Activated CD4-positive, alpha-beta T cell treated with anti-CD3 and anti-CD28 coated beads for 36 hours (primary cell): ENCODE measurements around the gene NT5C3B. TPM values are rescaled to one million over a fixed set of nuclear protein-coding genes. Genes with fewer than 3 reads are reported as not detected.
"Not testable (repeated sequence)": the region's sequence is repeated elsewhere in the genome, so short reads cannot be mapped to it uniquely, and the experiment has no call there.

Source experiments
- ATAC-seq: fragments of 200-7000 bp; cut with Tn5 transposase; one replicate; pipeline ENCODE4 v1.10.0; 2021; ENCODE audit warnings: mild to moderate bottlenecking, moderate library complexity
- CTCF ChIA-PET: fragments of 350-600 bp; sonication (Branson Sonifier 250); formaldehyde crosslinking; loops from one replicate; lab custom pipeline; 2021; ENCODE audit warnings: antibody characterized with exemption; lab: Charles Lee
- POLR2A ChIA-PET: fragments of 350-600 bp; sonication (Branson Sonifier 250); formaldehyde crosslinking; loops from one replicate; lab custom pipeline; 2021; ENCODE audit warnings: antibody characterized with exemption, inconsistent platforms; lab: Charles Lee
- DNase-seq: peaks from one replicate; pipeline ENCODE4 v3.0.0-alpha.2; 2020
- H3K27ac Mint-ChIP-seq: one replicate; pipeline ENCODE4 v1.8.0; 2021; ENCODE audit warnings: mixed read lengths
- H3K27me3 Mint-ChIP-seq: one replicate; pipeline ENCODE4 v1.8.0; 2021; ENCODE audit warnings: mixed read lengths
- H3K36me3 Mint-ChIP-seq: one replicate; pipeline ENCODE4 v1.8.0; 2021; ENCODE audit warnings: low read depth, mixed read lengths
- H3K4me1 Mint-ChIP-seq: one replicate; pipeline ENCODE4 v1.8.0; 2021; ENCODE audit warnings: mixed read lengths
- H3K4me3 Mint-ChIP-seq: one replicate; pipeline ENCODE4 v1.8.0; 2021; ENCODE audit warnings: mild to moderate bottlenecking, moderate library complexity, mixed read lengths
- H3K9me3 Mint-ChIP-seq: one replicate; pipeline ENCODE4 v1.8.0; 2021; ENCODE audit warnings: low read depth, mixed read lengths
- intact Hi-C, 2 experiments: fragments of 100-400 bp; cut with DNase I in 1 of 2; cut with micrococcal nuclease in 1 of 2; formaldehyde crosslinking; loops; one replicate each; pipeline versions ENCODE4 v1.14.2 to v1.15.1; 2022 to 2024; cut with DNase I, micrococcal nuclease
- total RNA-seq, 2 experiments: library from RNA; stranded (reverse); gene quantifications; one replicate each; pipeline ENCODE4 v1.2.3, GENCODE V29; 2021

Gene NT5C3B
- total RNA-seq, result 10 to 100 TPM; 37.5 to 46.9 TPM

DNA sequence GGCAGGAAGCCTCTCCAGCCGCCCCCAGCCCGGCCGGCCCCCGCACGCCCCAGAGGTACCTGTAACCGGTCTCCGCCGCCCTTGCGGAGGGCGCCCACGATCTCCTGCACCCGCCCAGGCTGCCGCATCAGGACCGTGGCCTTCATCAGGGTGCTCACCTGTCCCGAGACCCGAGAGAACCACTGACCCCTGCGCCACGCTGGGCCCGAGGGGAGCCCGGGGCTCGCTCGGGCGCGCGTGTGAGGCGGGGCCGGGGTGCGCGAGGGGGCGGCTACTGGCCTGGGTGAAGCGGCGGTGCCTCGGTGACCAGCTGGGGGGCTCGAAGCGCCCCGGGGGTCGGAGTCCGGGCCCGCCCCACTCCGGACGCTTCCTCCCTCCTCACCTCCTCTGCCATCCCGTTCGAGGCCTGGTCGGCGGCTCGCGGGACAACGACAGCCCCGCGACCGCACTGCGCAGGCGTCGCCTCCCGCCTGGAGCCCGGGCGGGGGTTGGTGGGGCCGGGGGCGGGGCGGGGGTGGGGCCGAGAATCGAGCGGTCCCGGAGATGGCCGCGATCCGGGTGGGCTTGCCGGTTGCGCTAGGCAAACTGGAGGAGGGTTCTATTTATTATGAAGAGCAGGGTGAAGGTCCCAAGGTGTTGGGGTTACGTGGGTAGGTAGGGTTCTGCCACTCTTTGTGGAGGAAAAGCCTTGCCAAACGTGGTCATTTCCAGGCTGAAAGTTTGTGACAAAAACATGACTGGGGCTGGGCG is at the start of gene NT5C3B:
NT5C3B (minus strand) TSS at position 433 of the 750 bp plus-strand sequence; CDS start at position 394, 39 bp downstream.
- DNase-seq, result peak; percentile 67
- no peaks in the 10 kb centered on the region for H3K9me3 Mint-ChIP-seq
- peaks cover 5% of the 10 kb centered on the region for H3K36me3 Mint-ChIP-seq
- intact Hi-C loops, result loop anchor here (1.0 to 2.0 kb wide), 3 partner anchors 25 to 29 kb away; partner anchors contain the start of genes KLHL11 (in 1 of the 2) and P3H4 (in 1 of the 2)
- ChIA-PET CTCF (interaction anchor here (0.6 to 2.0 kb wide), 5 partner anchors 18 to 623 kb away, joined by 3 to 8 read pairs (median 3); no protein-coding TSS in a partner anchor), POLR2A (no interaction called here)
- H3K4me1 Mint-ChIP-seq, result peaks cover 13% of the 10 kb centered on the region
- no peaks in the 10 kb centered on the region for H3K27me3 Mint-ChIP-seq
- H3K4me3 Mint-ChIP-seq, result peak within 1 kb of the TSS; percentile 80
- peak; percentile 84 for ATAC-seq
- peak within 1 kb of the TSS; percentile 70 for H3K27ac Mint-ChIP-seq

DNA sequence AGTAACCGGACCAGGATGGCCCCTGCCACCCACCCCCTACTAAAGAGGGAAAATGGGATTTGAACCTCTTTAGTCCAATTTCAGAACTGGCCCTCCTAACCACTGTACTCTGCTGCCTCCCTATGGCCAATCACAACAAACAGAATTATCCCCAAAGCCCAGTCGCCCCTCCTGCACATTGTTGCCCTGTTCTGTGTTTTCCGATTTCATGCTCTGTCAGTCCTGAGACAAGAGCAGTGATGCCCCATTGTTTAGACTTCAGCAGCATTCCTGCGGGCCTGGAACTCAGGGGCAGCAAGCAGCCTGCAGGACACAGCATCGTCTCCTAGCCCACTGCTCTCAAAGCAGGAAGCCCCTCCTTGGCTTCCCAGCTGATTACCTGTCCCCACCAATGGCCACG is 49.7 kb upstream of the NT5C3B start:
- no peaks in the 10 kb centered on the region for H3K9me3 Mint-ChIP-seq
- H3K4me1 Mint-ChIP-seq, result no peaks in the 10 kb centered on the region
- no peak overlapping the region for H3K27ac Mint-ChIP-seq
- DNase-seq, result no peak
- H3K4me3 Mint-ChIP-seq, result no peak overlapping the region
- ChIA-PET POLR2A (no interaction called here), CTCF (interaction anchor here (1.1 kb wide), 1 partner anchor 74 kb away, joined by 4 read pairs; the partner anchor contains the start of gene P3H4)
- no peak for ATAC-seq
- H3K36me3 Mint-ChIP-seq, result peaks cover 33% of the 10 kb centered on the region
- intact Hi-C loops, result loop anchor here in 1 of 2 experiments (1.0 kb wide), 1 partner anchor 147 kb away; no protein-coding TSS in a partner anchor
- H3K27me3 Mint-ChIP-seq, result no peaks in the 10 kb centered on the region

- DNase-seq (no peak), ATAC-seq (no peak)
- H3K4me3 Mint-ChIP-seq, result no peak overlapping the region
- no peaks in the 10 kb centered on the region for H3K4me1 Mint-ChIP-seq
- no peak overlapping the region for H3K27ac Mint-ChIP-seq
- H3K36me3 Mint-ChIP-seq, result peaks cover 38% of the 10 kb centered on the region
- intact Hi-C loops, result no loop called here
- no peaks in the 10 kb centered on the region for H3K27me3 Mint-ChIP-seq
- ChIA-PET POLR2A (no interaction called here), CTCF (no interaction called here)
- no peaks in the 10 kb centered on the region for H3K9me3 Mint-ChIP-seq
These were observed 46.7 kb upstream of the NT5C3B start for GRCh38 chr17:41882756-41883155.

DNA sequence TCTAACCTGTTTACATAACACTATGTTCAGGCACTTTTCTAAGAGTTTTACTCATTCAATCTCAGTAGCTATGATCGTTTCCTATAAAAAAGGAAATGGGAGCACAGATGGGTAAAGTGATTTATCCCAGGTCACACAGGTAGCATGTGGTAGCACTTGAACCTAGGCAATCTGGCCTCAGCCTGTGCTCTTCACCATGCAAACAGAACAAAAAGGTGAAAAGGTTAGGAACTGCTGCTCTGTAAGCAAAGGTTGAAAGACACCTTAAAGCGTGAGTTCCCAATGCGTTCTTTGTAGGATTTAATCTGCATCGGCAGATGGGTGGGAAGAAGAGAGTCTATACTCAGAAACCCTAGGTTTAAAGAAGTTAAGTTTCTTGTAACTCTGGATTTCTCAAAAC is 44.1 kb upstream of the NT5C3B start:
- Mint-ChIP-seq H3K27me3 (no peaks in the 10 kb centered on the region), H3K36me3 (peaks cover 36% of the 10 kb centered on the region), H3K4me1 (no peaks in the 10 kb centered on the region), H3K9me3 (no peaks in the 10 kb centered on the region), H3K4me3 (no peak overlapping the region), H3K27ac (peak overlapping the region; percentile 42)
- ChIA-PET CTCF (no interaction called here), POLR2A (no interaction called here)
- no peak for ATAC-seq
- no peak for DNase-seq
- intact Hi-C loops, result no loop called here

DNA sequence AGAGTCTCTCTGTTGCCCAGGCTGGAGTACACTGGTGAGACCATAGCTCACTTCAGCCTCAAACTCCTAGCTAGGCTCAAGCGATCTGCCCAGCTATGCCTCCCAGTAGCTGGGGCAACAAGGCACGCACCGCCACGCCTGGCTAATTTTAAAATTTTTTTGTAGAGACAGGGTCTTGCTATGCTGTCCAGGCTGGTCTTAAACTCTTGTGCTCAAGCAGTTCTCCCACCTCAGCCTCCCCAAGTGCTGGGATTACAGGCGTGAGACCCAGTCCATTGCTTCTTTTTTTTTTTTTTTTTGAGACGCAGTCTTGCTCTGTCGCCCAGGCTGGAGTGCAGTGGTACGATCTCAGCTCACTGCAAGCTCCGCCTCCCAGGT is 38.2 kb upstream of the NT5C3B start:
- H3K4me3 Mint-ChIP-seq, CTCF ChIA-PET, DNase-seq, ATAC-seq, H3K9me3 Mint-ChIP-seq, H3K27me3 Mint-ChIP-seq, H3K27ac Mint-ChIP-seq, intact Hi-C loops: not testable (repeated sequence)
- POLR2A ChIA-PET, result interaction anchor here (0.7 kb wide), 1 partner anchor 16 kb away, joined by 3 read pairs; no protein-coding TSS in a partner anchor
- H3K4me1 Mint-ChIP-seq, result peaks cover 16% of the 10 kb centered on the region
- peaks cover 54% of the 10 kb centered on the region for H3K36me3 Mint-ChIP-seq

DNA sequence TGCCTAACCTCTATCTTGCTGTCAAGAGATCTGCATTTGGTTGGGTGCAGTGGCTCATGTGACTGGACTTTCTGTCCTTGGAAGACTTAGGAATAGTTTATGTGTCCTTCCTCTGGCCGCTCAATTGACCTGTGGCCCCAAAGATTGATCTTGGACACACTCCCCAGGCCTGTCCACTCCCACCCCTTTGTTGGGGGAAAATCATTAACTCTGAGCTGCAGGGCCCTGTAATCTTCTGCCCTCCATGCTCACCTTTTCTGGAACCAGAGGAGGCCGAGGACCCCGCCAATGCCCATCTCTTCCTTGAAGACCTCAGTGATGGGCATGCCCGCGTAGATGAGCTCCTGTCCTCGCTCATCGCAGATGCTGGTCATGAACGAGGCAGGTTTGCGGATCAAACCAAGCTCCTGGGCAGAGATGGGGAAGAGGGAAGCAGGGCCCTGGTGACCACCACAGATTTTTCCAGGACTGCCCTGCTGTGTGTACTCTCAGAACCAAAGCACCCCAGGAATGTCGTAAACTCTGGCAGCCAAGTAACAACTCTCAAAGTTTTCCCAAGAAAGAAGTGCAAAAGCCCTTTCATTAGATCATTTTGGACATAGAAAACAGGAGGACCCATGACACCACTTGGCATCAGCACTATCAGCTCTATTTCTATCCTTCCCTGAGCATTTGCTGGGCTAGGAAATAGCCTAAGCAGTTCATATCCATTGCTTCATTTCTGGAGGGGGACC is 37.7 kb upstream of the NT5C3B start:
- Mint-ChIP-seq H3K27me3 (no peaks in the 10 kb centered on the region), H3K4me3 (no peak overlapping the region), H3K36me3 (peaks cover 58% of the 10 kb centered on the region), H3K4me1 (peaks cover 22% of the 10 kb centered on the region), H3K9me3 (no peaks in the 10 kb centered on the region), H3K27ac (peak overlapping the region; percentile 37)
- ChIA-PET POLR2A (interaction anchor here (0.7 to 1.2 kb wide), 2 partner anchors 9 to 15 kb away, joined by 3 read pairs; no protein-coding TSS in a partner anchor), CTCF (no interaction called here)
- intact Hi-C loops, result no loop called here
- DNase-seq (no peak), ATAC-seq (no peak)

DNA sequence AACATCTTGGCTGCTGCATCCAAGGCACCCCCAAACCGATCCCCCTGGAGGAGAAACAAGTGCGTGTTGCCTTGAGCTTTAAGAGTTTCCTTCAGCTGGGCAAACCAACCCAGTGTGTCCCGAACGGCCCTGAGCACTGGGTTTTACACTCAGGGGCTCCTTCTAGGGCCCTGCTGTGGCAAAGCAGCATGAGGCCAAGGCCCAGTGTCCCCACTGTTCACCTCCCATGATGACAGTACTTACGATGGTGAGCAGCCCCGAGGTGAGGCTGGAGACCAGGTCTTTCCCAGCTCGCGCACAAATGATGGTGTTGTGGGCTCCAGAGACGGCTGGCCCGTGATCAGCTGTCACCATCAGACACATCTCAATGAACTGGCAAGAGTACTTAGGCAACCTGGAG is 35.8 kb upstream of the NT5C3B start:
- CTCF ChIA-PET, result no interaction called here
- ATAC-seq (no peak), DNase-seq (no peak)
- H3K27me3 Mint-ChIP-seq, result no peaks in the 10 kb centered on the region
- peaks cover 58% of the 10 kb centered on the region for H3K36me3 Mint-ChIP-seq
- H3K4me3 Mint-ChIP-seq, result no peak overlapping the region
- no peaks in the 10 kb centered on the region for H3K9me3 Mint-ChIP-seq
- no peak overlapping the region for H3K27ac Mint-ChIP-seq
- intact Hi-C loops, result no loop called here
- POLR2A ChIA-PET, result no interaction called here
- H3K4me1 Mint-ChIP-seq, result peaks cover 37% of the 10 kb centered on the region

GRCh38 chr17:41870627-41871026 is 34.6 kb upstream of the NT5C3B start:
- DNase-seq (no peak), ATAC-seq (no peak)
- peaks cover 55% of the 10 kb centered on the region for H3K36me3 Mint-ChIP-seq
- intact Hi-C loops, result no loop called here
- CTCF ChIA-PET, result interaction anchor here (0.6 to 1.1 kb wide), 2 partner anchors 11 to 133 kb away, joined by 3 read pairs; no protein-coding TSS in a partner anchor
- H3K27ac Mint-ChIP-seq, result peak overlapping the region; percentile 94
- H3K4me3 Mint-ChIP-seq, result no peak overlapping the region
- POLR2A ChIA-PET, result no interaction called here
- H3K4me1 Mint-ChIP-seq, result peaks cover 38% of the 10 kb centered on the region
- no peaks in the 10 kb centered on the region for H3K9me3 Mint-ChIP-seq
- no peaks in the 10 kb centered on the region for H3K27me3 Mint-ChIP-seq

DNA sequence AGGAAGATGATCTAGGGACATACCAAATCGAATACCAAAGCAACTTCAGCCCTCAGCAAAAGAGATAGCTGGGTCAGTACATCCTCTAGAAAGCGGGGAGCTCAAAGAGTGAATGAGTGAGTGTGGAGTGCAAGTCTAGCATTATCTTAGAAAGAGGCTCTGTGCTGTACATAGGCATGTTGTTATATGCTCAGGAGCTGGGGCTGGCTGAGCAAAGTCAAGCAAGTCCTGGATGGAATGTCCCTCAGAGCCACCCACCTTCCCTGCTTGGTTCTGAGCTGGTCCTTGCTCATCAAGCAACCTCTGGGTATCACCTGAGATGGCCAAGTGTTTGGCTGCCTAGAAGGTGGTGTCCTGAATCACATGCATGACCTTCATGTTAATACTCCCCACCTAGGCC is 34.1 kb upstream of the NT5C3B start:
- H3K27ac Mint-ChIP-seq, result peak overlapping the region; percentile 94
- CTCF ChIA-PET, result interaction anchor here (0.6 to 1.1 kb wide), 2 partner anchors 11 to 132 kb away, joined by 3 read pairs; no protein-coding TSS in a partner anchor

GRCh38 chr17:41869426-41869825 is 33.4 kb upstream of the NT5C3B start:
- Mint-ChIP-seq H3K36me3 (peaks cover 53% of the 10 kb centered on the region), H3K4me3 (no peak overlapping the region), H3K27ac (peak overlapping the region; percentile 94), H3K4me1 (peaks cover 42% of the 10 kb centered on the region), H3K9me3 (no peaks in the 10 kb centered on the region), H3K27me3 (no peaks in the 10 kb centered on the region)
- ATAC-seq (no peak), DNase-seq (no peak)
- intact Hi-C loops, result loop anchor here (5.0 to 10.0 kb wide), 3 partner anchors 135 to 1945 kb away; partner anchors contain the start of genes DNAJC7 (in 1 of the 2), HAP1 (in 1 of the 2), LRRC3C (in 1 of the 2) and ORMDL3 (in 1 of the 2)
- CTCF ChIA-PET, result no interaction called here
- POLR2A ChIA-PET, result interaction anchor here (0.5 to 1.2 kb wide), 2 partner anchors 78 to 180 kb away, joined by 3 read pairs; no protein-coding TSS in a partner anchor

More for the DNA sequence above, 34.1 kb upstream of the NT5C3B start:
- ATAC-seq, result no peak
- no peak overlapping the region for H3K4me3 Mint-ChIP-seq
- no peaks in the 10 kb centered on the region for H3K9me3 Mint-ChIP-seq
- H3K27me3 Mint-ChIP-seq, result no peaks in the 10 kb centered on the region
- POLR2A ChIA-PET, result interaction anchor here (0.5 to 1.2 kb wide), 2 partner anchors 77 to 181 kb away, joined by 3 read pairs; no protein-coding TSS in a partner anchor
- peaks cover 42% of the 10 kb centered on the region for H3K4me1 Mint-ChIP-seq
- DNase-seq, result no peak
- intact Hi-C loops, result no loop called here
- H3K36me3 Mint-ChIP-seq, result peaks cover 55% of the 10 kb centered on the region

DNA sequence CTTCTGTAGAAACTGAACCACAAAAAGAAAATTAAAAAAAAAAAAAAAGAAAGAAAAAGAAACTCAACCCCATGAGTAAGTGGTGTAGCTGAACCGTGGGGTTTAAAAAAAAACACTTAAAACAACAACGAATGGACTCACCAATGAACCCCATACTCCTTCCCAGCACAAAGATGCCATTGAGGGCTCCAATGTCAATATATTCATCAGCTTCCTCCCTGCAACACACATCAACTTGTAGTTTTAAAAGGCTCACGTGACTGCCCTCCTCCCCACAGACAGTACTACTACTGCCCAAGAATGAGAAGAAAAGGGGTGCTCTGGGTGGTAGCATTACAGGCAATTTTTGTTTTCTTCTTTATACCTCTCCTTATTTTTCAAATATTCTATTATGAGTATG is 32.5 kb upstream of the NT5C3B start:
- no peaks in the 10 kb centered on the region for H3K9me3 Mint-ChIP-seq
- peaks cover 42% of the 10 kb centered on the region for H3K4me1 Mint-ChIP-seq
- peak overlapping the region; percentile 4 for H3K4me3 Mint-ChIP-seq
- POLR2A ChIA-PET, result interaction anchor here (0.6 to 0.7 kb wide), 2 partner anchors 17 to 49 kb away, joined by 4 to 5 read pairs; no protein-coding TSS in a partner anchor
- H3K36me3 Mint-ChIP-seq, result peaks cover 52% of the 10 kb centered on the region
- intact Hi-C loops, result loop anchor here (1.0 to 10.0 kb wide), 4 partner anchors 97 to 1944 kb away; partner anchors contain the start of genes DNAJC7 (in 1 of the 2), HAP1 (in 1 of the 2), LRRC3C (in 1 of the 2) and ORMDL3 (in 1 of the 2)
- CTCF ChIA-PET, result interaction anchor here (0.7 kb wide), 1 partner anchor 16 kb away, joined by 3 read pairs; no protein-coding TSS in a partner anchor
- peak overlapping the region; percentile 94 for H3K27ac Mint-ChIP-seq
- ATAC-seq, result no peak
- no peaks in the 10 kb centered on the region for H3K27me3 Mint-ChIP-seq
- peak; percentile 18 for DNase-seq
